Endometrial microvascular endothelial cells (primary cell): Measurements from ENCODE around the gene DYNLT4. TPM values are rescaled to one million over a fixed set of nuclear protein-coding genes. Genes with fewer than 3 reads are reported as not detected.
"Not testable (repeated sequence)": the region's sequence is repeated elsewhere in the genome, so short reads cannot be mapped to it uniquely, and the experiment has no call there.

Experiments
- in situ Hi-C: cut with HindIII; loops from 2 replicates; pipeline ENCODE4 v1.10.0; 2017; ENCODE audit warnings: low sequenced_read_pairs, low pct_unique_long_range_greater_than_20kb; ENCODE audit errors: inconsistent ontology term
- total RNA-seq: library from RNA; depleted of rRNA; stranded (reverse); fragments of >200 nt; gene quantifications from one replicate; pipeline ENCODE4 v1.2.3, GENCODE V29; 2015; ENCODE audit errors: inconsistent ontology term

Gene DYNLT4, protein sequence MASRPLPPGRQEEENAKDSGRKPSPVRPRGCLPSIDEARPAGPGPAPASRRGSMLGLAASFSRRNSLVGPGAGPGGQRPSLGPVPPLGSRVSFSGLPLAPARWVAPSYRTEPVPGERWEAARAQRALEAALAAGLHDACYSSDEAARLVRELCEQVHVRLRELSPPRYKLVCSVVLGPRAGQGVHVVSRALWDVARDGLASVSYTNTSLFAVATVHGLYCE
- total RNA-seq = not detected

DNA sequence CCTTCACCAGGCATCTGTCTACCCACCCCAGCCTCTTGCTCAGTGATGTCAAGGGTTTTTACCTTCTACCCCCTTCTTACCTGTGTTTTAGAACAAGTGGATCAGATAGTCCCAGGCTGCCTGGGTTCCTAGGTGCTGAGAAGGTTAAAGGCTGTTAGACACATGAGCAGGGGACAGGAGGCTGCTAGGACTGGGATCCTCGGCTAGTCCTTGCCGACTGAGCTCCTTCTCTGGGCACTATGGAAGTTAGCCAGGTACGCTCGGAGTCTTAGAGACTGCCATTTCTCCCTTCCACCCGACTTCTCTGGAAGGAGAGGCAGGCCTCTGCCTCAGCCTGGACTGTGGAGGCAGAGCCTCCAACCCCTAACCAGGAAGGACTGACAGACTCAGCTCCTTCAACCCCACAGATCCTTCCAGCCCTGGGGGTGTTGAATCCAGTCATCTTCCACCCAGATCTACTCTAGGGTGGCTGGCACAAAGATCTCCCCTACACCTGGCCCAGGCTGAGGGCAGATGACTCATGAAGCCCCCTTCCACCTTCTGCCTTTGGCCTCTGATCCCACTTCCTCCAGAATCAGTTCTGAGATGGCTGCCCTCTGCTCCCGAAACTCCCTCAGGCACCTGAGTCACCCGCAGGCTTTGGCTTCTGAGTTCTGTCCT, at the start of gene DYNLT4:
TSS of gene DYNLT4 (minus strand) at position 648 of the 660 bp plus-strand sequence. CDS start 683 bp downstream, outside the sequence.
- in situ Hi-C loops = no loop called here

DNA sequence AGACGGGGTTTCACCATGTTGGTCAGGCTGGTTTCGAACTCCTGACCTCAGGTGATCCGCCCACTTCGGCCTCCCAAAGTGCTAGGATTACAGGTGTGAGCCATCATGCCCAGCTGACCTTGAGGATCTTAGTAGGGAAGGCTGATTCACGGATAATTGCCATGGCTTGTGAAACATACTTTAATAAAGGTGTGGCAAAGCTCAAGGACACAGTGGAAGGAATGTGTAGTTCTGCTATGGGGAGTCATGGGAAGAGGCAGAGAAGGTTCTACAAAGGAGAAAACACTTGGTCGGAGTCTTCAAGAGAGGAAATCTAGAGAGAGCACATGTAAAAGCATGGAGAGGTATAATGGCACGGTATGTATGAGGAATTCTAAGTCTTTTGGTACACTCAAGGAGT, 48.6 kb upstream of the DYNLT4 start:
- in situ Hi-C loops = no loop called here

DNA sequence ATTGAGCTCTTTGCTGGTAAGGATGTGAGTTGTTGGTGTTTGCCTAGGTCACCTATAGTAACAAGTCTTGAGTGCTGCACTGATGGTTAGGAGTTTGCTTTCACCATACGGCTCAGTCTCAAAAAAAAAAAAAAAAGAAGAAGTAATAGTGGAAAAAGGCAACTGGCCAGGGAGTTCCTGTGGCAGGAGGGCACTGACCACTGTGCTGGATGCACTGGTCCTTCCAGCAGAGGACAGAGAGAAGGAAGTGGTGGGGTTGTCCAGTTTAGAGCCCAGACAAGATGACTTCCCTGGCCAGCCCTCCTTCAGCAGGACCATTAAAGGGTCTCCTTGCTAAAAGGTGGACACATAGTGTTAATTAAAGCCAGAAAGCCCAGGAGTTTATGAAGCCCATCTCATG, 47.8 kb upstream of the DYNLT4 start:
- in situ Hi-C loops = no loop called here

DNA sequence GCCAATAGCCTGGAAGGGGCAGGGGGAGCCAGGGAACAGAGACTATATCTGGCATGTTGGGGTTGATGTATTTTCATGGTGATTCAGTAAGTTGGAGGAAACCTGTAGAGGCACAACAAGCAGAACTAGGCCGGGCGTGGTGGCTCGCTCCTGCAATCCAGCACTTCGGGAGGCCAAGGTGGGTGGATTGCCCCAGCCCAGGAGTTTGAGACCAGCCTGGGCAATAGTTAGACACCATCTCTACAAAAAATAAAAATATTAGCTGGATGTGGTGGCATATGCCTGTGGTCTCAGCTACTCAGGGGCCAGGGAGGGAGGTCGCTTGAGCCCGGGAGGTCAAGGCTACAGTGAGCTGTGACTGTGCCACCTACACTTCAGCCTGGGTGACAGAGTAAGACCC, 46.0 kb upstream of the DYNLT4 start:
- in situ Hi-C loops = no loop called here

DNA sequence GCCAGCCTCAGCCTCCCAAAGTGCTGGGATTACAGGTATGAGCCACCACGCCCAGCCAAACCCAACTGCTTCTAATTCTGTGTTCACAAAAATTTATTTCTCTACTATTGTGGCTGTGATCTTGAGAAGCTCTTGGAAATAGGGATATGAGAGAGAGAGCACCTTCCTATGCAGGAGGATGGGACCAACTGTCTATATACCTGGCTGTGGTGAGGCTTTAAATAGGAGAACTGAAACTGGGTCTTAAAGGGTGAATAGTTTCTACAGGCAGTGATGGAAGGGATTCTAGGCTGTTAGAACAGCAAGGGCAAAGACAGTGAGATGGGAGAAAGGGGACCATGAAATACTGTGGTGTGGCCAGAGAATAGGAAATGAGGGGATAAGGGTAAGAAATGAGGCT, 44.2 kb upstream of the DYNLT4 start:
- in situ Hi-C loops = no loop called here

DNA sequence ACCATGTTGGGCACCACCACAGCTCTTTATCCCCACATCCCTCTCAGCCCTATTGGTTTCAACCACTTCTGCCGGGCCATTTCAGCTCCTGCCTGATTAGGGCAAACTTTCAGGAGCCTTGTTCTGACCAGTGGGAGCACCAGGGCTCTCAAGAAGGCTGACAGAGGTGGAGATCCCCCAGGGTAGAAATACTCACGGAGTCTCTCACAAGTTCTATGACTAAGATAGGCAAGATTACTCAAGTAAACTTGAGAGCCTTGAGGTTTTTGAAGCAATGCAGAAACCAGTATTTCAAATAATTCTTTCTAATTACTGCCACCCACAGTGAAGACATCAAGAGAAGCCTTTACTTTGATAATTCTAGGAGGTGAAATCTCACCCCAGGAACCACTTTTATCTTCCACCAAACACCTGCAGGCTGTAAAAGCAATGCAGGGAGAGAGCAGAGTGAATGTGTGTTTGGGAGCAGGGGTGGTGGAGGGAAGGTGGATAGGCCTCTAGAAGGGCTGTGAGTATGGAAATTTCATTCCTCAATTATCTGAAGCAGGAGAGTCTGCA, 42.5 kb upstream of the DYNLT4 start:
- in situ Hi-C loops = no loop called here

DNA sequence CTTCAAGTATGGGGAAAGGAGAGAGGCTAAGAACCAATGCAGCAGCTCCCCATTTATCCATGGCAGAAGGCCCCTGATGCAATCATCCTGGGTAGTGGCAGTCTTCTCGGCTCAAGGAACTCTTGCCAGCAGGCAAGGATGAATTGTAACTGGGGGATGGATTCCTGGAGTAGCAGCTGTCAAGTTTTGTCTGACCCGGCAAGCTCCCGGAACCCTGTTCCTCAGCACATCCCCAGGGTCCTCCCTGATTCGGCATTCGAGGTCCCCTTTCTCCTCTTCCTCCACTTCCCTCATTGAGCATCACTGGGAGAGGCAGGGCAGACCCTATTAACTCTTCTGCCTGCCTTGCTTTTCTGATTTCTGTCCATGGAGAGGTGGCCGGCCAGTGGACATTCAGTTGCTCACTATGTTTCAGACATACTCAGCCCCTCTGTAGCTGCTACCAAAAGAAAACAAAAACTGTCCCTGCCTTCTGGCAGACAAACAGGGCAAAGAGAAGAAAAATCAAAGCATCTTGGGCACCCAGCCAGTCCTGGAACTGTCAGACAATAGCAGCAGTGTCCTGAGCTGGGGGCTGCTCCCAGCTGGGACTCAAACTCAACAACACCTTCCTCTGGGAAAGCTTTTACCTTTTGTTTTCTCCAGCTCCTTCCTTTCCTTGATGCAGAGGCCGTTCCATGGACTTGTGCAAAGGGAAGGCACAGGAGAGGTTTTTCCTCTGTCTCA, 41.5 kb upstream of the DYNLT4 start:
- in situ Hi-C loops = no loop called here

DNA sequence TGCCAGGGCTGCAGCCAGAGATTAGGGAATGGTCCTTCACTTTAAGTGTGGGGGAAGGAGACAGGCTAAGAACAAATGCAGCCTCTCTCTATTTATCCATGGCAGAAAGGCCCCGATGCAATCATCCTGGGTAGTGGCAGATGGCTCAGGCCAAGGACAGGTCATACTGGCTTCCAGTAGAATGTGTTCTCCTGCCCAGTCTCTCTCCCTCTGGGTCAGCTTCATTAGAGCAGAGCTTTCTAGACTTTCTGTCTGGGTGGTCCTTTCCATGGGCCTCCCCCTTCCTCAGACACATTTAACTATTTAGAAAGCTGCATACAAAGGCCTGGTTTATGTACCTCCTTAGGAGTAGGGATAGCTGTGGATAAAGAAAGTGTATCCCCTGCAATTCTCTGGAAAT, 40.7 kb upstream of the DYNLT4 start:
- in situ Hi-C loops = no loop called here

DNA sequence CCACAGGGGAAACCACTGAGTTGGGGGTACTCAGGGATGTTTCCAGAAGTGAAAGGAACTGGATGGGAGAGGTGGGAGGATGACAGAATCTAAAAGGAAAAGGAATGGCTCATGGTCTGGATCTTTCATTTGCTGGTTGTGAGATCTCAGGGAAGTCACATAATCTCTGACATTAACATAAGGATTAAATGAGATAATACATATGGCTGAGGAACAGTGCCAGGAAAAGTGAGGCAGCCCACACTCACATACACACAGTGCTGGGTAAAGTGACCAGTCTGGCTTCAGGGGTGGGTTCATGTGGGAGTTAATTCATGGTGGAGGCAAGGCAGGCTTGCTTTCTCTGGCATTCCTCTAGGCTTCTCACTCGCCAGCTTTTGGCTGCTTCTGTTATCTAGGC, 39.8 kb upstream of the DYNLT4 start:
- in situ Hi-C loops = no loop called here

DNA sequence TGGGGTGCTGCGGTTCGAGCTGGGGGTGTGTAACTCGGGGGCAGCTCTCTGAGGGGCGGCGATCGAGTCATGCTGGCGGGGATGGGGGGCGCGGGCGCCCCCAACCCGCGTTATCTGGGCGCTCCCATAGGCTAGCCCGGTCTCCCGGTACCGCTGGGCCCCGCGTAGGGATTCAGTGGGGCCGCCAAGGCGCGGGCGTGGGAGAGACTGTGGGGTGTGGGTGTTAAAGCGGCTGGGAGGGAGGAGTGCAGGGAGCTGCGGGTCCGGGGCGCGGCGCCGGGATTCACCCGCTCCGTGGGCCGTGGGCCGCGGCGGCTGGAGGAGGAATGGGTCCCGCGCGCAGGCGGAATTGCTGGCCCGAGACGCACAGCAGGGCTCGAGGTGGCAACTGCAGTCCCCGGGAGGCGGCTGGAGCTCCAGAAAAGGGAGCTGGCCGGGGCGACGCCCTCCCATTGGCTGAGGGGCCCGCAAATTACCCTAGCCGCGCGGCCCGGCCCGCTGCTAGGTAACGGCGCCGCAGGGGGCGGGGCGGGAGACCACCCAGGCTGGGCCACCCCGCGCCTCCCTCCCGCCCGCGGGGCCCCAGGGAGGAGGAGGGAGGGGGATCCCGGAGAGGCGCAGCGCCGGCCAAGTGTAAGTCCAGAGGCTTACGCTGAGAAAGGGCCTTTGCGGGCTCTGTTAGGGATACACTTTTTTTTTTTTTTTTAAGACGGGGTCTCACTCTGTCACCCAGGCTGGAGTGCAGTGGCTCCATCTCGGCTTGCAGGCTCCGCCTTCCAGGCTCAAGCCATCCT, 35.9 kb upstream of the DYNLT4 start, which contains the start of gene PTCH2:
TSS of gene PTCH2 (minus strand) at position 392 of the 794 bp plus-strand sequence. CDS start at position 71, 321 bp downstream.
- in situ Hi-C loops = no loop called here

DNA sequence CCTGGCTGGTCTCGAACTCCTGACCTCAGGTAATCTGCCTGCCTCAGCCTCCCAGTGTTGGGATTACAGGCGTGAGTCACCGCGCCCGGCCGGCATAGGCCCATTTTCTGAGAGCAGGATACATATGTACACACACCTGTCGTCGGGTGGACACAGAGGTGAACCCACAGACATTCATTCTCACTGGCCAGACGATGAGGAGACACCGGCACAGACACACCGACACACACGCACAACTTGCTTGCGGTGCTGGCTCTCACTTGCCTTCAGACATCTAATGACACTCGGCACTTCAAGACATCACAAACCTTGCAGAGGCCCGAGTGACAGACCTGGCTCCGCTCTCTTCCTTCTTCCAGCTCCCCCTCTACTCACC, 35.3 kb upstream of the DYNLT4 start:
- in situ Hi-C loops = no loop called here

DNA sequence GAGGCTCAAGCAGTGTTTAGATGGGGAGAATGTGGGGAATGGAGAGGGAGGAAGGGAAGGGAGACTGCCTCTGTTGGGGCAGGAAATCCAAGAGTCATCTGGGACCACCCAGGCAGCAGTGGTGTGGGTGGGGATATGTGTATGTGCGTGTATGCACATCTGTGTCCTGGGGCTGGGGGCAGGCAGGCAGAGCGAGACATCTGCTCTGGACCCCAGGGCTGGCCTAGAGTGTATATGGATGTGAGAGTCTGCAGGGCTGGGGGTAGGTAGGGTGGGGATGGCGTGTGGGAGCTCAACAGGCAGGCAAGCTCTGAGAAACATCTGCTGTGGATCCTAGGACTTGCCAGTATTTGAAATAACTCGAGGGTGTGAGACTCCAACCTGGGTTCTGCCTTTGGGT, 32.4 kb upstream of the DYNLT4 start:
- in situ Hi-C loops = no loop called here

DNA sequence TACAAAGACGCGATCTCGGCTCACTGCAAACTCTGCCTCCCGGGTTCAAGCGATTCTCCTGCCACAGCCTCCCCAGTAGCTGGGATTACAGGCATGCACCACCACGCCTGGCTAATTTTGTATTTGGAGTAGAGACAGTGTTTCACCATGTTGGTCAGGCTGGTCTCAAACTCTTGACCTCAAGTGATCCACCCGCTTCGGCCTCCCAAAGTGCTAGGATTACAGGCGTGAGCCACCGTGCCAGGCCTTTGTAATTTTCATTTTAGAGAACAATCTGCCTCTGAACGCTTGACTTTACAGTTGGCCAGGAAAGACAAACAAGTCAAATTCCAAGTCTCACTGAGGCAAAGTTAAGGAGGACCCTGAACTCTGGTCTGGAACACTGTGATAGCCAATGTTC, 31.1 kb upstream of the DYNLT4 start:
- in situ Hi-C loops = not testable (repeated sequence)

DNA sequence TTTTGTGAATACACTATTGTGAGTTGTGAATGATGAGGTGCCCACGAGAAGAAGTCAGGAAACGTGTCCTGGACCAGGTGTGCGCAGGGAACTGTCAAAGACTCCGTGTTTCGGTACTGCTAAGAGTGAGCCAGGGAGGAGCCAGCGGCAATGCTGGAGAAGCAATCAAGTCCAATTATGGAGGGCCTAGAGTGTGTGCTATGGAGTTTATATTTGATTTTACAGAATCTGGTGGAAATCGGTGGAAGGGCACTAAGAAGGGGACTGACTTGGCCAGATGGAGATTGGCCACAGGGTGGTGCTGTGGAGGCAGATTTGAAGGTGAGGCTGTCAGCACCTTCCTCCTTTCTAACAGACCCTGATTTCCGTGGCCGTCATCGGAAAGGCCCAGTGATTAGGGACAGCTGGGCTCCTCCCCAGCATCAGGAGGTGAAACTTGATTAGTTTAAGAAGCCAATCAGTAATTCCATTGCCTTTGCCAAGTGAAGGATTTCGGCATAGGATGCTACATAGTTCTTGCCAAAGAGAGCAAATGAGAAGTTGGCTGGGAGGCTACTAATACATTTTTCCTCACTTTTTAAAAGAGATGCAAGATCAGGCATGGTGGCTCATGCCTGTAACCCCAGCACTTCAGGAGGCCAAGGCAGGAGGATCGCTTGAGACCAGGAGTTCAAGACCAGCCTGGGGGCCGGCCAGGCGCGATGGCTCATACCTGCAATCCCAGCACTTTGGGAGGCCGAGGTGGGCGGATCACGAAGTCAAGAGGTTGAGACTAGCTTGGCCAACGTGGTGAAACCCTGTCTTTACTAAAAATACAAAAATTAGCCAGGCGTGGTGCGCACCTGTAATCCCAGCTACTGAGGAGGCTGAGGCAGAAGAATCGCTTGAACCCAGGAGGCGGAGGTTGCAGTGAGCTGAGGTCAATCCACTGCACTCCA, 28.9 kb upstream of the DYNLT4 start:
- in situ Hi-C loops = no loop called here

DNA sequence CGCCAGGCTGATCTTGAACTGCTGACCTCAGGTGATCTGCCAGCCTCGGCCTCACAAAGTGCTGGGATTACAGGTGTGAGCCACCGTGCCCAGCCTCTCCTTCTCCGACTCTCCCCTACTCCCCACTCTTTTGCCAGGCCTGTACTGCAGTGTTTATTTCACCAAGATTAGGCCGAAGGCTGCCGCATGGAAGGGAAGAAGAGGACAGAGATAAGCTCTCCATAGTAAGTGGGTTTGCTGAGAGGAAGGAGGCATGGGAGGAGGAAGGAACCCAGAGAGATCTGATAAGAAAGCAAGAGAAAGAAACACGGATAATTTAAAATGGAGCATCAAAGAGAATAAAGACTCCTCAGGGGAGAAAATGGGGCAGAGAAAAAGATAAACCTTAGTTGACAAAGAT, 27.2 kb upstream of the DYNLT4 start:
- in situ Hi-C loops = no loop called here

DNA sequence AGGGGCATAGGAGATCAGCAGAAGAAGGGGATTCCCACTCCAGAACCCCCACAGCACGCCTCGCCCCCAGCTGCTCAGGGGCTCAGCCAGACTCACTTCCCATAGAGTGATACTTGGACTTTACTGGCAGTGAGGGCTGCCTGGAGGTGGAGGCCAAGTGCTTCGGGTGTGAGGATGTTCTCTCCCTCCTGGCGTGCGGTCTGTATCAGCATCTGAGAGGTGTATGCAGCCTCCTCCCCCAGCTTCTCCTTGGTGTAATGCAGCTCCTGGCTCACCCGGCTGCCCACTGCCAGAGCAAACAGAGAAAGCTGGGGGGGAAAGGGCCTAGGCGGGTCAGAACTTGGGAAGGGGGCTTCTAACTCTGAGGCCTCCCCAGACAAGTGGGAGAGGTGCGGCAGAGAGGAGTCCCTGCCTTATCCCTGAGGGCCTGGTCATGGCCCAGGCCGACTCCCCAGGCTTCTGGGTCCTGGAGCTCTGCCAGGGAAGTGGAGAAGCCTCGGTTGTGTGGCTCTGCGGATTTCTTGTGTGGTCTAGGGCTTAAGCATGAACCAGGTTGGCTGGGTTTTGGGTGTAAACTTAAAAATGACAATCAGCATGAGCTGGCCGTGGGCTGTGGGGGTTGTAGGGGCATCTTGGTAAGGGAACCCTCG, 25.0 kb upstream of the DYNLT4 start:
- in situ Hi-C loops = no loop called here

DNA sequence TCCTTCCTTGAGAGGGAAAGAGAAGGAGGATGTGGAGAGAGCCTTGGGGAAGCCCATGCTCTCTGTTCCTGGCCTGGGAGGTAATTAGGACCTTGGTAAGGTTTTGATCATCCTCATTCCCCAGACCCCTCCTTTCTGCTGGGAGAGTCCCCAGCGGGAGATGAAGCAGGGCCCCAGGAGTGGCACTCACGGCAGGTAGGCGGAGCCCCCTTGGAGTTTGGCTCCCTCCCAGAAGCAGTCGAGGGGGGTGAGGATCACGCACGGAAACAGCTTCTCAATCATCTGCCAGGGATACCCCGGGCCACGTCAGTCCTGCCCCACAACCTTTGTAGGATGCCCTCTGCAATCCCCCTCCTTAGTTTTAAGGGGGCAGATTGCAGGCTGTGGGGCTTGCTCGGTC, 24.4 kb upstream of the DYNLT4 start:
- in situ Hi-C loops = no loop called here

DNA sequence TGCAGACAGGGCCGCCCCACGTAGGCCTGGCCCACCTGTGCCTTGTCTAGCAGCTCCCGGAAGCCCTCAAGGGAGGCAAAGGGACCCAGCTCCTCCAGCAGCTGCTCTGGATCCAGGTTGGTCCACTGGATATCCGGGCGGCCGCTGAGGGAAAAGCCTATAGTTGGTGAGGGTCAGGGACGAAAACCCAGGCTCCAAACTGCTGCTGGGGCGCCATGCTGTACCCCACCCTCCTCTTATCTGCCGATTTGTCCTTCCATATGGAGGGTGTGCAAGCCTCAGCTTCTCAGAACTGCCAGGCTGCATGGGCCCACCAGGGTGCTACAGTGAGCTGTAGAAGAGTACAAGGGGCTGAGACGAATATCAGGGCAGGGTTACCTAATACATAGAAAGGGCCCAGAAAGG, 23.8 kb upstream of the DYNLT4 start:
- in situ Hi-C loops = no loop called here
